ENCODE results near the gene C18orf32.

C18orf32 gene

DNA sequence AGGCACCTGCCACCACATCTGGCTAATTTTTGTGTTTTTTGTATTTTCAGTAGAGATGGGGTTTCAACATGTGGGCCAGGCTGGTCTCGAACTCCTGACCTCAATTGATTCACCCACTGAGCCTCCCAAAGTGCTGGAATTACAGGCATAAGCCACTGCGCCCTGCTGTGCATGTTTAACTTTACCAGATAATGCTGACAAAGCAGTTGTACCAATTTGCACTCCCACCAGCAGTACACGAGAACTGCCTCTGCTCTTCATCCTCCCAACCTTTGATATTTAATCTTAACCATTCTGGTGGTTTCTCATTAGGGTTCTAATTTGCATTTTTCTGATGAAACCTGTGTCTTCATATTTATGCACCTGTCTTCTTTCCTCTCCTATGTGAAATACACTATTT lies 14.6 kb downstream of the C18orf32 start:
- no peaks in the 10 kb centered on the region for H3K9me3 ChIP-seq (ENCODE audit: control insufficient read depth, low read length)
- H2AFZ ChIP-seq = no peak overlapping the region
- no peak overlapping the region for H3K9ac ChIP-seq
- H3K36me3 ChIP-seq (ENCODE audit: control insufficient read depth, insufficient read depth, low read length) = no peaks in the 10 kb centered on the region
- H3K27ac ChIP-seq = no peak overlapping the region
- H3K4me2 ChIP-seq (ENCODE audit: low read length) = no peak overlapping the region
- TF ChIP-seq, protein P1, sequence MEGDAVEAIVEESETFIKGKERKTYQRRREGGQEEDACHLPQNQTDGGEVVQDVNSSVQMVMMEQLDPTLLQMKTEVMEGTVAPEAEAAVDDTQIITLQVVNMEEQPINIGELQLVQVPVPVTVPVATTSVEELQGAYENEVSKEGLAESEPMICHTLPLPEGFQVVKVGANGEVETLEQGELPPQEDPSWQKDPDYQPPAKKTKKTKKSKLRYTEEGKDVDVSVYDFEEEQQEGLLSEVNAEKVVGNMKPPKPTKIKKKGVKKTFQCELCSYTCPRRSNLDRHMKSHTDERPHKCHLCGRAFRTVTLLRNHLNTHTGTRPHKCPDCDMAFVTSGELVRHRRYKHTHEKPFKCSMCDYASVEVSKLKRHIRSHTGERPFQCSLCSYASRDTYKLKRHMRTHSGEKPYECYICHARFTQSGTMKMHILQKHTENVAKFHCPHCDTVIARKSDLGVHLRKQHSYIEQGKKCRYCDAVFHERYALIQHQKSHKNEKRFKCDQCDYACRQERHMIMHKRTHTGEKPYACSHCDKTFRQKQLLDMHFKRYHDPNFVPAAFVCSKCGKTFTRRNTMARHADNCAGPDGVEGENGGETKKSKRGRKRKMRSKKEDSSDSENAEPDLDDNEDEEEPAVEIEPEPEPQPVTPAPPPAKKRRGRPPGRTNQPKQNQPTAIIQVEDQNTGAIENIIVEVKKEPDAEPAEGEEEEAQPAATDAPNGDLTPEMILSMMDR (IDR thresholded peaks at IDR 0.05) = no peak
- no peaks in the 10 kb centered on the region for H3K79me2 ChIP-seq
- H3K4me3 ChIP-seq (ENCODE audit: low read depth, low read length) = no peak overlapping the region
- peaks cover 4% of the 10 kb centered on the region for H3K4me1 ChIP-seq
- no peaks in the 10 kb centered on the region for H3K27me3 ChIP-seq (ENCODE audit: control insufficient read depth, insufficient read depth, low read length)

DNA sequence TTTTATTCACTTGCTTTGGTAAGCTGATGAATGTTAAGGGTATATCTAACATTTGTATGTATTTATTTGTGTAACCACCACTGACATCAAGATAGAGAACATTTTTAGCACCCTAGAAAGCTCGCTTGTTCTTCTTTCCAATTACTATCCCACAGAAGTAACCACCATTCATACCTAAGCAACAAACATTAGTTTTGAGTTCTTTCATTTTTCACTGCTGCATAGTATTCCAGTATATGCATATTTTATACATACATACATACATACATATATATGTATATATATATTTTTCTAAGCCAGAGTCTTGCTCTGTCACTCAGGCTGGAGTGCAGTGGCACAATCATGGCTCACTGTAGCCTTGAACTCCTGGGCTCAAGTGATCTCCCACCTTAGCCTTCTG lies 15.5 kb downstream of the C18orf32 start:
- no peaks in the 10 kb centered on the region for H3K27me3 ChIP-seq (ENCODE audit: control insufficient read depth, insufficient read depth, low read length)
- H3K27ac ChIP-seq = no peak overlapping the region
- no peaks in the 10 kb centered on the region for H3K4me1 ChIP-seq
- H2AFZ ChIP-seq = no peak overlapping the region
- no peak overlapping the region for H3K9ac ChIP-seq
- no peaks in the 10 kb centered on the region for H3K79me2 ChIP-seq
- TF ChIP-seq, protein P1 (IDR thresholded peaks at IDR 0.05) = no peak
- no peaks in the 10 kb centered on the region for H3K36me3 ChIP-seq (ENCODE audit: control insufficient read depth, insufficient read depth, low read length)
- no peak overlapping the region for H3K4me2 ChIP-seq (ENCODE audit: low read length)
- no peaks in the 10 kb centered on the region for H3K9me3 ChIP-seq (ENCODE audit: control insufficient read depth, low read length)
- no peak overlapping the region for H3K4me3 ChIP-seq (ENCODE audit: low read depth, low read length)

DNA sequence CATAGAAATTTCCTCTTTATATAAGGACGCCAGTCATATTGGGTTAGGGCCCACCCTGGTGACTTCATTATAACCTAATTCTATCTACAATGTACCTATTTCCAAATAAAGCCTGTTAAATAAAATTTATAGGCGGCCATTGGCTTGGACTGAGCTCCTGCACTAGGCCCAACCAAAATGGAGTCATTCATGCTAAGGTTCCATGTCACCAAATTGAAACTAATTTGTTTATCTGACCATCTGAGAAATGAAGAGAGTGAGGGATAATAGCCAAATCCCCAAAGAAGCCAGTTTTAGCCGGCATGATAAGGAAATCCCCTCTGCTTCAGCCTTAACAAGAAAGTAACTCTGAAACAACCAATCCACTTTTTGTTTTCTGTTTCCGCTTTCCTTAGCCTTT lies 19.4 kb downstream of the C18orf32 start:
- no peaks in the 10 kb centered on the region for H3K4me1 ChIP-seq
- no peaks in the 10 kb centered on the region for H3K27me3 ChIP-seq (ENCODE audit: control insufficient read depth, insufficient read depth, low read length)
- no peak overlapping the region for H3K4me3 ChIP-seq (ENCODE audit: low read depth, low read length)
- no peak overlapping the region for H2AFZ ChIP-seq
- no peaks in the 10 kb centered on the region for H3K79me2 ChIP-seq
- no peaks in the 10 kb centered on the region for H3K36me3 ChIP-seq (ENCODE audit: control insufficient read depth, insufficient read depth, low read length)
- no peaks in the 10 kb centered on the region for H3K9me3 ChIP-seq (ENCODE audit: control insufficient read depth, low read length)
- no peak overlapping the region for H3K4me2 ChIP-seq (ENCODE audit: low read length)
- no peak overlapping the region for H3K9ac ChIP-seq
- TF ChIP-seq, protein P1 (IDR thresholded peaks at IDR 0.05) = no peak
- H3K27ac ChIP-seq = no peak overlapping the region

DNA sequence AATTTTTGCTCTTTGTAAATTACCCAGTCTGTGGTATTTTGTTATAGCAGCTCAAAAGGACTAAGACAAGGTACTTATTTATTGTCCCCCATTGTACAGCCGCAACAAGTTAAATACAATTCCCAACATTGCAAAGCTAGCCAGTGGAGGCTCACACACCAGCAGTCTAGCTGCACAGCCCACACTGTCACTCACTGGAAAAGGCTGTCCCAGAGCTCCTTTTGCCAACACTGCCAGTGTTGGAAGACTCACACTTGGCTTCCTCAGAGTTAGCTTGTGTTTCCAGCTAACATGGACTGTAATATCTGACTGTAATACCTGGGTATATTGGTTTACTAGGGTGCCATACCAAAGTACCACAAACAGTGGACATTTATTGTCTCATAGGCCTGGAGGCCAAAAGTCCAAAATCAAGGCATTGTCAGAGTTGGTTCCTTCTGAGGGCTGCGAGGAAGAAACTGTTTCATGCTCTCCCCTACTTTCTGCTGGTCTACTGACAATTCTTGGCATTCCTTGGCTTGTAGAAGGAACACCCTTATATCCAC lies 19.9 kb downstream of the C18orf32 start:
- Histone ChIP-seq H3K9me3 (ENCODE audit: control insufficient read depth, low read length) (no peaks in the 10 kb centered on the region), H3K4me2 (ENCODE audit: low read length) (no peak overlapping the region), H3K9ac (no peak overlapping the region), H2AFZ (no peak overlapping the region), H3K4me1 (no peaks in the 10 kb centered on the region), H3K79me2 (no peaks in the 10 kb centered on the region), H3K4me3 (ENCODE audit: low read depth, low read length) (no peak overlapping the region), H3K27me3 (ENCODE audit: control insufficient read depth, insufficient read depth, low read length) (no peaks in the 10 kb centered on the region), H3K36me3 (ENCODE audit: control insufficient read depth, insufficient read depth, low read length) (no peaks in the 10 kb centered on the region), H3K27ac (no peak overlapping the region)
- TF ChIP-seq, protein P1 (IDR thresholded peaks at IDR 0.05) = no peak
